ENCODE data around the gene MCOLN1. TPM values are rescaled to one million over a fixed set of nuclear protein-coding genes. Genes with fewer than 3 reads are reported as not detected.

Gene MCOLN1
- total and polyA plus RNA-seq, 9 of the 15 experiments (the other 6 are each of a cell fraction or from before 2014, with no cell fraction given): 0.25 to 15.4 (median 7.1) TPM

GRCh38 chr19:7494416-7495098 lies 27.9 kb upstream of the MCOLN1 start (continued):
- peak; percentile 56 for TF ChIP-seq ZBTB5 (IDR thresholded peaks at IDR 0.05)
- no peak for TF ChIP-seq NELFE (IDR thresholded peaks at IDR 0.05; ENCODE audit: insufficient read depth, insufficient read length)
- TF ChIP-seq PHF8 (IDR thresholded peaks at IDR 0.05; ENCODE audit: borderline replicate concordance, low read length): peak; percentile 58; the same call in 1 of the 2 replicates
- no peak for TF ChIP-seq STAT5A (IDR thresholded peaks at IDR 0.05; ENCODE audit: borderline replicate concordance, low read length)
- TF ChIP-seq CEBPZ (IDR thresholded peaks at IDR 0.05; ENCODE audit: borderline replicate concordance, low read depth, low read length): no peak
- TF ChIP-seq ZSCAN32 (CRISPR knock-in tag; IDR thresholded peaks at IDR 0.05): no peak
- no peak for TF ChIP-seq NFIX (CRISPR knock-in tag; IDR thresholded peaks at IDR 0.05; ENCODE audit: low read depth)
- TF ChIP-seq FOXP4 (CRISPR knock-in tag; IDR thresholded peaks at IDR 0.05; ENCODE audit: borderline replicate concordance): no peak
- no peak for TF ChIP-seq FOXJ2 (tag; IDR thresholded peaks at IDR 0.05)
- TF ChIP-seq ZNF212 (CRISPR knock-in tag; IDR thresholded peaks at IDR 0.05): no peak
- TF ChIP-seq SP1 (CRISPR knock-in tag; IDR thresholded peaks at IDR 0.05): peak; percentile 59
- no peak for TF ChIP-seq BRD4 (IDR thresholded peaks at IDR 0.05)
- 0 out of 2 replicates have a peak, but pooled peaks have one; percentile 65 for TF ChIP-seq TAF7 (tag; IDR thresholded peaks at IDR 0.05)
- no peak for TF ChIP-seq HMG20A (CRISPR knock-in tag; conservative IDR thresholded peaks at IDR 0.05)
- no peak for TF ChIP-seq ATF6 (CRISPR knock-in tag; IDR thresholded peaks at IDR 0.05)
- TF ChIP-seq ZNF316 (IDR thresholded peaks at IDR 0.05): 0 out of 2 replicates have a peak, but pooled peaks have one; percentile 22
- TF ChIP-seq HDAC2 (IDR thresholded peaks at IDR 0.05): no peak
- TF ChIP-seq RBFOX2 (IDR thresholded peaks at IDR 0.05; ENCODE audit: low read depth, low read length): peak; percentile 56
- no peak for TF ChIP-seq POLR2AphosphoS5 (IDR thresholded peaks at IDR 0.05; ENCODE audit: control insufficient read depth, insufficient read depth, low read depth, low read length)

All from K562 (cell line).